ENCODE measurements around the gene OR3A2. TPM values are rescaled to one million over a fixed set of nuclear protein-coding genes. Genes with fewer than 3 reads are reported as not detected.
"Not testable (repeated sequence)": the region's sequence is repeated elsewhere in the genome, so short reads cannot be mapped to it uniquely, and the experiment has no call there.

Gene OR3A2
- total RNA-seq, 1 experiment from 2014 or later, result not detected

- no TSS peak for BruUV-seq (replicated peaks)
- H3K27ac ChIP-seq (ENCODE audit: low read depth, low read length, poor library complexity, severe bottlenecking), result no peak overlapping the region
- no peaks in the 10 kb centered on the region for H3K27me3 ChIP-seq (replicated peaks; ENCODE audit: insufficient read depth, low read depth, low read length, poor library complexity)
- H3K4me3 ChIP-seq (ENCODE audit: low read depth, low read length, poor library complexity, severe bottlenecking), result no peak overlapping the region
- TF ChIP-seq EZH2 (IDR thresholded peaks at IDR 0.05; ENCODE audit: borderline replicate concordance, low read depth, low read length, poor library complexity, severe bottlenecking), result no peak
- no peak for TF ChIP-seq CTCF (conservative IDR thresholded peaks at IDR 0.05; ENCODE audit: low read depth, low read length)
- H3K4me1 ChIP-seq (ENCODE audit: insufficient read depth, low read length, poor library complexity, severe bottlenecking), result no peaks in the 10 kb centered on the region
- H3K9me3 ChIP-seq (ENCODE audit: low read depth, low read length, poor library complexity, severe bottlenecking), result no peaks in the 10 kb centered on the region
- DNase-seq (ENCODE audit: low spot score), result no peak
- POLR2A ChIA-PET (ENCODE audit: low non-redundant PET), result no interaction called here
- H3K36me3 ChIP-seq (ENCODE audit: insufficient read depth, low read length, poor library complexity, severe bottlenecking), result no peaks in the 10 kb centered on the region
- CTCF ChIA-PET, result no interaction called here
- intact Hi-C loops (cut with micrococcal nuclease; ENCODE audit: unreplicated experiment), result no loop called here
Observed at GRCh38 chr17:3401786-3402185, 15.7 kb upstream of the OR3A2 start.

DNA sequence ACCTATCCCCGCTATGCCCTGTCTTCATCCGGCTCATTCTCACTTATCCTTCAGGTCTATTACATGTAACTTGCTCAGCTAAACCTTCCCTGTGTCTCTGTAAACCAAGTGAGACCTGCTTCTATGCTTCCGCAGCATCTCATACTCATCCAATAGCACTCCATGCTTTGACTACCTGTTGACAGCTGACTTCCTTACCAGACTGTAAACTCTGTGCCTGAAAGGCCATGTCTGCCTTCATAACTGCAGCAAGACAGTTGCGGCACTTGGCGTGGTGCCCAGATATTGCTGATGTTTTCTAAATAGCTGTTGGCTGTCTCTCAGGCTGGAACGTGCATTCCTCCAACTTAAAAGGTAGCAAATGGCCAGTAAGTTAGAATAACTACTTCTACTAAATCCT, 13.9 kb upstream of the OR3A2 start:
- POLR2A ChIA-PET (ENCODE audit: low non-redundant PET), result no interaction called here
- Histone ChIP-seq H3K27ac (ENCODE audit: low read depth, low read length, poor library complexity, severe bottlenecking) (no peak overlapping the region), H3K27me3 (replicated peaks; ENCODE audit: insufficient read depth, low read depth, low read length, poor library complexity) (no peaks in the 10 kb centered on the region), H3K4me3 (ENCODE audit: low read depth, low read length, poor library complexity, severe bottlenecking) (no peak overlapping the region), H3K36me3 (ENCODE audit: insufficient read depth, low read length, poor library complexity, severe bottlenecking) (no peaks in the 10 kb centered on the region), H3K4me1 (ENCODE audit: insufficient read depth, low read length, poor library complexity, severe bottlenecking) (no peaks in the 10 kb centered on the region), H3K9me3 (ENCODE audit: low read depth, low read length, poor library complexity, severe bottlenecking) (no peaks in the 10 kb centered on the region)
- CTCF ChIA-PET, result no interaction called here
- DNase-seq (ENCODE audit: low spot score), result peak; percentile 5
- intact Hi-C loops (cut with micrococcal nuclease; ENCODE audit: unreplicated experiment), result no loop called here
- TF ChIP-seq EZH2 (IDR thresholded peaks at IDR 0.05; ENCODE audit: borderline replicate concordance, low read depth, low read length, poor library complexity, severe bottlenecking) (no peak), CTCF (conservative IDR thresholded peaks at IDR 0.05; ENCODE audit: low read depth, low read length) (no peak)
- no TSS peak for BruUV-seq (replicated peaks)

- Histone ChIP-seq H3K27me3 (replicated peaks; ENCODE audit: insufficient read depth, low read depth, low read length, poor library complexity) (no peaks in the 10 kb centered on the region), H3K36me3 (ENCODE audit: insufficient read depth, low read length, poor library complexity, severe bottlenecking) (no peaks in the 10 kb centered on the region), H3K9me3 (ENCODE audit: low read depth, low read length, poor library complexity, severe bottlenecking) (no peaks in the 10 kb centered on the region), H3K4me3 (ENCODE audit: low read depth, low read length, poor library complexity, severe bottlenecking) (no peak within 1 kb of the TSS), H3K4me1 (ENCODE audit: insufficient read depth, low read length, poor library complexity, severe bottlenecking) (no peaks in the 10 kb centered on the region), H3K27ac (ENCODE audit: low read depth, low read length, poor library complexity, severe bottlenecking) (no peak within 1 kb of the TSS)
- no peak for DNase-seq (ENCODE audit: low spot score)
- intact Hi-C loops (cut with micrococcal nuclease; ENCODE audit: unreplicated experiment), result no loop called here
- ChIA-PET POLR2A (ENCODE audit: low non-redundant PET) (no interaction called here), CTCF (no interaction called here)
- TF ChIP-seq CTCF (conservative IDR thresholded peaks at IDR 0.05; ENCODE audit: low read depth, low read length), result no peak
- no TSS peak for BruUV-seq (replicated peaks)
Observed at GRCh38 chr17:3398310-3398709, 12.2 kb upstream of the OR3A2 start, which contains the start of gene OR1E1. TSS of gene OR1E1 (minus strand) at chr17:3398410. CDS start at chr17:3398410, 0 bp downstream.

GRCh38 chr17:3397801-3398200, 11.7 kb upstream of the OR3A2 start:
- CTCF ChIA-PET; BruUV-seq (replicated peaks); H3K4me3 ChIP-seq (ENCODE audit: low read depth, low read length, poor library complexity, severe bottlenecking); POLR2A ChIA-PET (ENCODE audit: low non-redundant PET); H3K27me3 ChIP-seq (replicated peaks; ENCODE audit: insufficient read depth, low read depth, low read length, poor library complexity); H3K36me3 ChIP-seq (ENCODE audit: insufficient read depth, low read length, poor library complexity, severe bottlenecking); H3K27ac ChIP-seq (ENCODE audit: low read depth, low read length, poor library complexity, severe bottlenecking); H3K9me3 ChIP-seq (ENCODE audit: low read depth, low read length, poor library complexity, severe bottlenecking); DNase-seq (ENCODE audit: low spot score); intact Hi-C loops (cut with micrococcal nuclease; ENCODE audit: unreplicated experiment); H3K4me1 ChIP-seq (ENCODE audit: insufficient read depth, low read length, poor library complexity, severe bottlenecking): not testable (repeated sequence)
